ENCODE data around the gene BAIAP3. TPM values are rescaled to one million over a fixed set of nuclear protein-coding genes. Genes with fewer than 3 reads are reported as not detected.

The BAIAP3 gene
- total and polyA plus RNA-seq, 10 of the 15 experiments (the other 5 are each of a cell fraction or from before 2014, with no cell fraction given) = 0.03 to 0.56 (median 0.17) TPM; not detected in 3

GRCh38 chr16:1331712-1332617 lies 1.5 kb upstream of the BAIAP3 start (continued):
- TF ChIP-seq, protein P1, sequence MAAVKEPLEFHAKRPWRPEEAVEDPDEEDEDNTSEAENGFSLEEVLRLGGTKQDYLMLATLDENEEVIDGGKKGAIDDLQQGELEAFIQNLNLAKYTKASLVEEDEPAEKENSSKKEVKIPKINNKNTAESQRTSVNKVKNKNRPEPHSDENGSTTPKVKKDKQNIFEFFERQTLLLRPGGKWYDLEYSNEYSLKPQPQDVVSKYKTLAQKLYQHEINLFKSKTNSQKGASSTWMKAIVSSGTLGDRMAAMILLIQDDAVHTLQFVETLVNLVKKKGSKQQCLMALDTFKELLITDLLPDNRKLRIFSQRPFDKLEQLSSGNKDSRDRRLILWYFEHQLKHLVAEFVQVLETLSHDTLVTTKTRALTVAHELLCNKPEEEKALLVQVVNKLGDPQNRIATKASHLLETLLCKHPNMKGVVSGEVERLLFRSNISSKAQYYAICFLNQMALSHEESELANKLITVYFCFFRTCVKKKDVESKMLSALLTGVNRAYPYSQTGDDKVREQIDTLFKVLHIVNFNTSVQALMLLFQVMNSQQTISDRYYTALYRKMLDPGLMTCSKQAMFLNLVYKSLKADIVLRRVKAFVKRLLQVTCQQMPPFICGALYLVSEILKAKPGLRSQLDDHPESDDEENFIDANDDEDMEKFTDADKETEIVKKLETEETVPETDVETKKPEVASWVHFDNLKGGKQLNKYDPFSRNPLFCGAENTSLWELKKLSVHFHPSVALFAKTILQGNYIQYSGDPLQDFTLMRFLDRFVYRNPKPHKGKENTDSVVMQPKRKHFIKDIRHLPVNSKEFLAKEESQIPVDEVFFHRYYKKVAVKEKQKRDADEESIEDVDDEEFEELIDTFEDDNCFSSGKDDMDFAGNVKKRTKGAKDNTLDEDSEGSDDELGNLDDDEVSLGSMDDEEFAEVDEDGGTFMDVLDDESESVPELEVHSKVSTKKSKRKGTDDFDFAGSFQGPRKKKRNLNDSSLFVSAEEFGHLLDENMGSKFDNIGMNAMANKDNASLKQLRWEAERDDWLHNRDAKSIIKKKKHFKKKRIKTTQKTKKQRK (IDR thresholded peaks at IDR 0.05; ENCODE audit: low read depth, low read length) = no peak
- TF ChIP-seq IKZF2 (IDR thresholded peaks at IDR 0.05) (peak in 1 of 2 experiments; percentile 14; a peak in 1 of 4 replicates), SPI1 (IDR thresholded peaks at IDR 0.05; ENCODE audit: borderline replicate concordance, insufficient read depth, low read depth, low read length) (peak; percentile 13; the same call in 1 of the 2 replicates), CBFB (IDR thresholded peaks at IDR 0.05; ENCODE audit: low read depth) (no peak), EGR1 (IDR thresholded peaks at IDR 0.05; ENCODE audit: borderline replicate concordance in 1 of 2, low read depth in 2 of 2, low read length in 2 of 2) (no peak), HSF1 (IDR thresholded peaks at IDR 0.05; ENCODE audit: low read depth, low read length) (no peak), HCFC1 (IDR thresholded peaks at IDR 0.05; ENCODE audit: low read length) (no peak), ZBTB40 (IDR thresholded peaks at IDR 0.05; ENCODE audit: borderline replicate concordance) (peak; percentile 49; the same call in 1 of the 2 replicates), POLR2AphosphoS5 (IDR thresholded peaks at IDR 0.05; ENCODE audit: low read length) (peak; percentile 52; the same call in 1 of the 2 replicates), PKNOX1 (IDR thresholded peaks at IDR 0.05) (peak; percentile 80), BMI1 (IDR thresholded peaks at IDR 0.05; ENCODE audit: borderline replicate concordance) (peak; percentile 98), RB1 (IDR thresholded peaks at IDR 0.05; ENCODE audit: borderline replicate concordance) (no peak)
- TF ChIP-seq, protein P2, sequence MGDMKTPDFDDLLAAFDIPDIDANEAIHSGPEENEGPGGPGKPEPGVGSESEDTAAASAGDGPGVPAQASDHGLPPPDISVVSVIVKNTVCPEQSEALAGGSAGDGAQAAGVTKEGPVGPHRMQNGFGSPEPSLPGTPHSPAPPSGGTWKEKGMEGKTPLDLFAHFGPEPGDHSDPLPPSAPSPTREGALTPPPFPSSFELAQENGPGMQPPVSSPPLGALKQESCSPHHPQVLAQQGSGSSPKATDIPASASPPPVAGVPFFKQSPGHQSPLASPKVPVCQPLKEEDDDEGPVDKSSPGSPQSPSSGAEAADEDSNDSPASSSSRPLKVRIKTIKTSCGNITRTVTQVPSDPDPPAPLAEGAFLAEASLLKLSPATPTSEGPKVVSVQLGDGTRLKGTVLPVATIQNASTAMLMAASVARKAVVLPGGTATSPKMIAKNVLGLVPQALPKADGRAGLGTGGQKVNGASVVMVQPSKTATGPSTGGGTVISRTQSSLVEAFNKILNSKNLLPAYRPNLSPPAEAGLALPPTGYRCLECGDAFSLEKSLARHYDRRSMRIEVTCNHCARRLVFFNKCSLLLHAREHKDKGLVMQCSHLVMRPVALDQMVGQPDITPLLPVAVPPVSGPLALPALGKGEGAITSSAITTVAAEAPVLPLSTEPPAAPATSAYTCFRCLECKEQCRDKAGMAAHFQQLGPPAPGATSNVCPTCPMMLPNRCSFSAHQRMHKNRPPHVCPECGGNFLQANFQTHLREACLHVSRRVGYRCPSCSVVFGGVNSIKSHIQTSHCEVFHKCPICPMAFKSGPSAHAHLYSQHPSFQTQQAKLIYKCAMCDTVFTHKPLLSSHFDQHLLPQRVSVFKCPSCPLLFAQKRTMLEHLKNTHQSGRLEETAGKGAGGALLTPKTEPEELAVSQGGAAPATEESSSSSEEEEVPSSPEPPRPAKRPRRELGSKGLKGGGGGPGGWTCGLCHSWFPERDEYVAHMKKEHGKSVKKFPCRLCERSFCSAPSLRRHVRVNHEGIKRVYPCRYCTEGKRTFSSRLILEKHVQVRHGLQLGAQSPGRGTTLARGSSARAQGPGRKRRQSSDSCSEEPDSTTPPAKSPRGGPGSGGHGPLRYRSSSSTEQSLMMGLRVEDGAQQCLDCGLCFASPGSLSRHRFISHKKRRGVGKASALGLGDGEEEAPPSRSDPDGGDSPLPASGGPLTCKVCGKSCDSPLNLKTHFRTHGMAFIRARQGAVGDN (IDR thresholded peaks at IDR 0.05) = no peak
